H1 (cell line): ENCODE measurements around the gene NFATC1. TPM values are rescaled to one million over a fixed set of nuclear protein-coding genes. Genes with fewer than 3 reads are reported as not detected.

Experiments used
- CTCF ChIA-PET: fragments of 300-600 bp; sonication (Branson Sonifier 250); formaldehyde crosslinking; loops from one replicate; lab custom pipeline; 2021; ENCODE audit not compliant: partially characterized antibody; lab: Charles Lee
- POLR2A ChIA-PET: fragments of 300-600 bp; sonication (Branson Sonifier 250); formaldehyde crosslinking; loops from one replicate; lab custom pipeline; 2021; ENCODE audit warnings: inconsistent platforms; ENCODE audit not compliant: partially characterized antibody; lab: Charles Lee
- DNase-seq, 2 experiments: peaks; one replicate each; pipeline versions ENCODE4 v3.0.0 to v3.0.0-alpha.2; 2010 to 2022; ENCODE audit warnings: low spot score in 2 of 2, low read depth in 1 of 2, mixed read lengths in 1 of 2
- FAIRE-seq: peaks from 2 replicates; lab custom pipeline; 2011; peaks lifted over from hg19 to GRCh38; lab: Jason Lieb, UNC
- H2AFZ ChIP-seq: 2 replicates; pipeline ENCODE4 v1.8.1; 2012; ENCODE audit warnings: low read length, inconsistent platforms
- H2AK5ac ChIP-seq: 2 replicates; pipeline ENCODE4 v1.6.1; 2013; ENCODE audit warnings: low read depth, low read length
- H2BK120ac ChIP-seq: replicated peaks from 2 replicates; pipeline ENCODE3; 2013; ENCODE audit warnings: low read depth, low read length, inconsistent platforms
- H2BK12ac ChIP-seq: 2 replicates; pipeline ENCODE4 v1.6.1; 2013; ENCODE audit warnings: low read depth, low read length
- H2BK15ac ChIP-seq: 2 replicates; pipeline ENCODE4 v1.6.1; 2013; ENCODE audit warnings: low read length
- H2BK20ac ChIP-seq: 2 replicates; pipeline ENCODE4 v1.6.1; 2013; ENCODE audit warnings: low read length
- H2BK5ac ChIP-seq: 2 replicates; pipeline ENCODE4 v1.6.1; 2013; ENCODE audit warnings: low read depth, low read length
- H3K14ac ChIP-seq: 2 replicates; pipeline ENCODE4 v1.6.1; 2013; ENCODE audit warnings: inconsistent platforms; ENCODE audit not compliant: insufficient read length
- H3K18ac ChIP-seq: 2 replicates; pipeline ENCODE4 v1.6.1; 2013; ENCODE audit warnings: low read length; ENCODE audit errors: extremely low read depth
- H3K23ac ChIP-seq: 2 replicates; pipeline ENCODE4 v1.6.1; 2013; ENCODE audit warnings: inconsistent platforms; ENCODE audit not compliant: insufficient read length
- H3K23me2 ChIP-seq: 2 replicates; pipeline ENCODE4 v1.6.1; 2013; ENCODE audit warnings: low read depth, low read length
- H3K27ac ChIP-seq: 2 replicates; pipeline ENCODE4 v1.6.1; 2011; ENCODE audit warnings: low read depth, low read length, inconsistent platforms
- H3K27me3 ChIP-seq, 4 experiments: replicated peaks in 1 of 4; 1 replicate in 1 of 4; 2 replicates in 3 of 4; pipeline versions ENCODE4 v1.6.1 to v1.8.1; 2011 to 2013; ENCODE audit warnings: low read length in 3 of 4, mild to moderate bottlenecking in 3 of 4, inconsistent platforms in 2 of 4, mixed read lengths in 2 of 4, moderate library complexity in 1 of 4; ENCODE audit not compliant: control insufficient read depth in 3 of 4, insufficient read depth in 3 of 4; ENCODE audit errors: extremely low read depth in 1 of 4
- H3K36me3 ChIP-seq, 4 experiments: 2 replicates each; pipeline versions ENCODE4 v1.6.1 to v1.8.1; 2011 to 2013; ENCODE audit warnings: mild to moderate bottlenecking in 4 of 4, low read length in 3 of 4, moderate library complexity in 2 of 4, control low read depth in 1 of 4, inconsistent platforms in 1 of 4; ENCODE audit not compliant: insufficient read depth in 4 of 4, control insufficient read depth in 2 of 4
- H3K4ac ChIP-seq: replicated peaks from 2 replicates; pipeline ENCODE3; 2013; ENCODE audit warnings: low read length, low read depth, mixed read lengths, inconsistent platforms; ENCODE audit not compliant: insufficient read length
- H3K4me1 ChIP-seq, 4 experiments: replicated peaks in 1 of 4; 1 replicate in 1 of 4; 2 replicates in 3 of 4; pipeline versions ENCODE4 v1.6.1 to v1.8.1; 2011 to 2013; ENCODE audit warnings: low read length in 3 of 4, inconsistent platforms in 2 of 4, mixed read lengths in 1 of 4; ENCODE audit not compliant: insufficient read depth in 4 of 4, control insufficient read depth in 3 of 4
- H3K4me2 ChIP-seq, 2 experiments: 2 replicates each; pipeline versions ENCODE4 v1.6.1 to v1.8.1; 2011 to 2013; ENCODE audit warnings: low read depth in 2 of 2, low read length in 2 of 2, control low read depth in 1 of 2, inconsistent platforms in 1 of 2, mild to moderate bottlenecking in 1 of 2; ENCODE audit not compliant: insufficient read depth in 1 of 2
- H3K4me3 ChIP-seq, 4 experiments: fragments of 200-600, 300-600 bp in 1 of 4; sonication (generic), shearing (Covaris generic), sonication (Bioruptor Twin) in 1 of 4; 2 replicates each; pipeline versions ENCODE4 v1.5.1 to v1.8.1; 2011 to 2016; ENCODE audit warnings: low read length in 4 of 4, low read depth in 3 of 4, control low read depth in 2 of 4, inconsistent platforms in 2 of 4, mild to moderate bottlenecking in 2 of 4, mixed read lengths in 1 of 4, moderate library complexity in 1 of 4; ENCODE audit not compliant: insufficient read depth in 2 of 4; ENCODE audit errors: extremely low read depth in 1 of 4
- H3K56ac ChIP-seq: replicated peaks from 2 replicates; pipeline ENCODE3; 2013; ENCODE audit warnings: low read depth, mild to moderate bottlenecking, mixed read lengths, low read length, inconsistent platforms; ENCODE audit not compliant: insufficient read length
- H3K79me1 ChIP-seq: 2 replicates; pipeline ENCODE4 v1.6.1; 2013; ENCODE audit warnings: low read depth, low read length, control low read depth
- H3K79me2 ChIP-seq, 2 experiments: 2 replicates each; pipeline versions ENCODE4 v1.6.1 to v1.8.1; 2012 to 2013; ENCODE audit warnings: low read length in 2 of 2, mild to moderate bottlenecking in 2 of 2, inconsistent platforms in 1 of 2; ENCODE audit not compliant: insufficient read depth in 2 of 2, control insufficient read depth in 1 of 2
- H3K9ac ChIP-seq, 4 experiments: replicated peaks in 1 of 4; 1 replicate in 1 of 4; 2 replicates in 3 of 4; pipeline versions ENCODE4 v1.6.1 to v1.8.1; 2011 to 2013; ENCODE audit warnings: low read depth in 3 of 4, low read length in 3 of 4, control low read depth in 2 of 4, mild to moderate bottlenecking in 2 of 4, moderate library complexity in 2 of 4, inconsistent platforms in 1 of 4; ENCODE audit errors: extremely low read depth in 1 of 4
- H3K9me3 ChIP-seq, 2 experiments: 2 replicates each; pipeline versions ENCODE4 v1.6.1 to v1.8.1; 2012 to 2013; ENCODE audit warnings: mild to moderate bottlenecking in 2 of 2, moderate library complexity in 2 of 2, control low read depth in 1 of 2, inconsistent platforms in 1 of 2, low read depth in 1 of 2, low read length in 1 of 2, mixed read lengths in 1 of 2; ENCODE audit not compliant: insufficient read depth in 2 of 2
- H4K20me1 ChIP-seq, 2 experiments: replicated peaks in 1 of 2; 2 replicates each; pipeline versions ENCODE3 to v1.8.1; 2011 to 2013; ENCODE audit warnings: inconsistent platforms in 2 of 2, low read length in 2 of 2, mild to moderate bottlenecking in 1 of 2; ENCODE audit not compliant: insufficient read depth in 2 of 2, control insufficient read depth in 1 of 2
- H4K5ac ChIP-seq: 2 replicates; pipeline ENCODE4 v1.6.1; 2013; ENCODE audit warnings: low read length, low read depth, mixed read lengths, inconsistent platforms; ENCODE audit not compliant: insufficient read length
- H4K8ac ChIP-seq: 2 replicates; pipeline ENCODE4 v1.8.0; 2013; ENCODE audit warnings: mild to moderate bottlenecking, moderate library complexity, low read length, inconsistent platforms; ENCODE audit not compliant: insufficient read depth; ENCODE audit errors: extremely low read depth
- H4K91ac ChIP-seq: replicated peaks from 2 replicates; pipeline ENCODE3; 2013; ENCODE audit warnings: low read length, mixed read lengths, inconsistent platforms; ENCODE audit not compliant: insufficient read length
- BRCA1 ChIP-seq: IDR thresholded peaks from 2 replicates; pipeline ENCODE4 v1.6.1; 2012; ENCODE audit warnings: low read depth, low read length, improper control_type of control experiment
- GABPA ChIP-seq: IDR thresholded peaks from 2 replicates; pipeline ENCODE4 v1.6.1; 2011; ENCODE audit warnings: mild to moderate bottlenecking, low read length, moderate library complexity, borderline replicate concordance; ENCODE audit not compliant: insufficient read depth
- GTF2F1 ChIP-seq: IDR thresholded peaks from 2 replicates; pipeline ENCODE4 v1.6.1; 2012; ENCODE audit warnings: low read depth, low read length, improper control_type of control experiment, borderline replicate concordance
- HDAC2 ChIP-seq, 2 experiments: fragments of 300-600 bp in 1 of 2; sonication (generic) in 1 of 2; IDR thresholded peaks; 2 replicates each; pipeline ENCODE4 v1.6.1; 2011 to 2012; ENCODE audit warnings: low read depth in 2 of 2, low read length in 2 of 2, mild to moderate bottlenecking in 2 of 2, moderate library complexity in 2 of 2, borderline replicate concordance in 1 of 2, inconsistent platforms in 1 of 2
- JUN ChIP-seq: IDR thresholded peaks from 2 replicates; pipeline ENCODE4 v1.6.1; 2011; ENCODE audit warnings: low read depth, mild to moderate bottlenecking, improper control_type of control experiment, low read length
- KDM5A ChIP-seq: fragments of 200-600 bp; IDR thresholded peaks from 2 replicates; pipeline ENCODE4 v1.7.1; 2012; ENCODE audit warnings: mild to moderate bottlenecking, low read length, inconsistent platforms, mixed read lengths
- TCF12 ChIP-seq: IDR thresholded peaks from 2 replicates; pipeline ENCODE4 v1.6.1; 2011; ENCODE audit warnings: low read depth, mild to moderate bottlenecking, low read length
- TEAD4 ChIP-seq: IDR thresholded peaks from 2 replicates; pipeline ENCODE4 v1.6.1; 2012; ENCODE audit warnings: low read depth, low read length, inconsistent platforms, mixed read lengths
- WGBS, 2 experiments: shearing (Covaris generic) in 1 of 2; methylation state at CpG; one replicate each; pipeline versions ENCODE4 v1.1.6 to v1.1.7; 2013 to 2015; ENCODE audit warnings: low lambda C conversion rate in 2 of 2, mixed read lengths in 2 of 2, inconsistent platforms in 1 of 2, low coverage in 1 of 2, missing lambda C conversion rate in 1 of 2; ENCODE audit not compliant: insufficient replicate concordance in 2 of 2, insufficient coverage in 1 of 2, insufficient read length in 1 of 2; ENCODE audit errors: extremely low coverage in 1 of 2, missing lambda C conversion rate in 1 of 2; 5-methylcytosine and 5-hydroxymethylcytosine counted together
- polyA plus RNA-seq, 7 experiments: library from polyadenylated mRNA; depleted of rRNA in 3 of 7; stranded (reverse) in 5 of 7; unstranded in 2 of 7; fragments of >200 nt in 5 of 7; fragments of 200-250 nt in 2 of 7; gene quantifications; 1 replicate in 5 of 7; 2 replicates in 1 of 7; 4 replicates in 1 of 7; pipeline versions ENCODE4 v1.2.1 to v1.2.3, GENCODE V29; 2011 to 2013; ENCODE audit warnings: missing spikeins in 2 of 7, mixed read lengths in 2 of 7
- total RNA-seq: library from RNA; stranded (reverse); fragmentation: NEBNext Ultra II Directional; extraction: Animal tissue kit (Norgen Biotek cat#: 25700); gene quantifications from 2 replicates; pipeline ENCODE4 v1.2.1, GENCODE V29; 2021

NFATC1 gene
- total and polyA plus RNA-seq, 2 of the 8 experiments (the other 6 are each of a cell fraction or from before 2014, with no cell fraction given): 2.0 to 6.6 TPM

DNA sequence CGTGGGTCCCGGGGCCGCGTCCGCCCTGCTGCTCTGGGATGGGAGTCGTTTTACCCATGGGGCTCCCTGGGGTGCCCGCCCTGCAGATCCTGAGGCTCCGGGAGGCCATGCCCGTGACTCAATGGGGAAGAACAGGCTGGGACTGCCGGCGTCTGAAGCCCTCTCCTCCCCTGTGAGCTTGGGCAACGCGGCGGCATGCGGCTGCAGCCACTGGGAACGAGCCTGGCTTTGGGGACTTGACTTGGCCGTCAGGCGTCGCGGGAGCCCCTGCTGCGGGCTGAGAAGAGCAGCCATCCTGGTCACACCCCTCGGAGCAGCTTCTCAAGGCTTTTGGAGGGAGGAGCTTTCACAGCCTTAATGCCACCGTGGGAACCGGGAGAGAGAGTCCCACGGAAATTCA, 157.0 kb downstream of the NFATC1 start:
- FAIRE-seq (no peak), DNase-seq (no peak)
- H3K23me2 ChIP-seq: no peaks in the 10 kb centered on the region
- no peak overlapping the region for H3K9ac ChIP-seq
- WGBS, 2 experiments: 84% methylated on average over 19 of the region's 25 CpGs; no CpG with 5 or more reads in 1 of the 2 experiments
- H3K9me3 ChIP-seq: peaks cover 0 to 22% of the 10 kb centered on the region in 2 experiments; a peak in 2 of 4 replicates
- H2BK20ac ChIP-seq: no peak overlapping the region
- H3K36me3 ChIP-seq: no peaks in the 10 kb centered on the region
- TF ChIP-seq GABPA (no peak), TEAD4 (no peak), TCF12 (no peak), GTF2F1 (no peak), HDAC2 (IDR thresholded peaks at IDR 0.05; ENCODE audit: borderline replicate concordance in 1 of 2, low read depth in 2 of 2, low read length in 2 of 2) (no peak), JUN (no peak), KDM5A (no peak), BRCA1 (no peak)
- H2BK15ac ChIP-seq: no peak overlapping the region
- no peak overlapping the region for H2AK5ac ChIP-seq
- H3K27ac ChIP-seq: no peak overlapping the region
- no peak overlapping the region for H3K23ac ChIP-seq
- no peaks in the 10 kb centered on the region; a peak in 1 of 7 replicates for H3K4me1 ChIP-seq
- H3K27me3 ChIP-seq: no peaks in the 10 kb centered on the region
- no peak overlapping the region for H4K91ac ChIP-seq
- ChIA-PET CTCF (no interaction called here), POLR2A (no interaction called here)
- no peak overlapping the region for H3K14ac ChIP-seq
- no peaks in the 10 kb centered on the region for H3K79me1 ChIP-seq
- no peak overlapping the region for H3K18ac ChIP-seq
- no peak overlapping the region for H3K4me2 ChIP-seq
- H4K8ac ChIP-seq: no peak overlapping the region; the same call in 1 of the 2 replicates
- no peaks in the 10 kb centered on the region for H3K79me2 ChIP-seq
- H4K20me1 ChIP-seq: no peaks in the 10 kb centered on the region
- H2BK120ac ChIP-seq: no peak overlapping the region
- no peak overlapping the region for H4K5ac ChIP-seq
- H3K56ac ChIP-seq: no peak overlapping the region
- no peak overlapping the region for H3K4me3 ChIP-seq
- no peak overlapping the region for H2AFZ ChIP-seq
- H2BK5ac ChIP-seq: no peak overlapping the region
- H3K4ac ChIP-seq: no peak overlapping the region
- no peak overlapping the region for H2BK12ac ChIP-seq
